ENCODE results near the gene NSRP1. TPM values are rescaled to one million over a fixed set of nuclear protein-coding genes. Genes with fewer than 3 reads are reported as not detected.

The NSRP1 gene
- total RNA-seq, 4 donors from 2014 or later = 16.2 to 60.2 (median 42.7) TPM

DNA sequence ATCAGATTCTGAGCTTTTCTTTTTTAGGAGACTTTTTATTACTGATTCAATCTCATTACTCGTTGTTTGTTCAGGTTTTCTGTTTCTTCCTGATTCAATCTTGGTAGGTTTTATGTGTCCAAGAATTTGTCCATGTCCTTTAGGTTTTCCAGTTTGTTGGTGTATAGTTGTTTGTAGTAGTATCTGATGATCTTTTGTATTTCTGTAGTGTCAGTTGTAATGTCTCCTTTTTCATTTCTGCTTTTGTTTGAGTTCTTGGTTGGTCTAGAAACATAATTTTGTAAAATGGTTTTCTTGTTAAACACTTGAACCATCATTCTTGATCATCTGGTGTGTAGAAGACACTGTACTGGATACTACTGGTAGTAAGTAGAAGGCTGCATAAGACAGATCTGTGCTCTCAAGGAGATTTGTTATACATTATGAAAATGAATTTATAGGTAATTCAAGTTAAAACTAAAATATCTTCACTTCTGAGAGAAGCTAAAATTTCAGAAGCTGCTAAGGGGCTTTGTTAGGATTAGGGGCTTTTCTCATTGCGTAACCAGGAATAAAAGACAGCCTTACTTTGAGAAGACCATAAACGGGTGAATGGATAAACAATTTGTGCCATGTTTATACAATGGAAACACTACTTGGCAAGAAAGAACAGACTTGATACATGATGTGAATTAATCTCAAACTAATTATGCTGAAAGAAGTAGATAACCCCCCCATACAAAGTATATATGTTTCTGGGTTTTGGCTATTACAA is 44.0 kb downstream of the NSRP1 start:
- TF ChIP-seq POLR2A (IDR thresholded peaks at IDR 0.05) (no peak), POLR2AphosphoS5 (IDR thresholded peaks at IDR 0.05) (no peak), EP300 (IDR thresholded peaks at IDR 0.05; ENCODE audit: low read depth) (no peak)
- TF ChIP-seq, protein P1, sequence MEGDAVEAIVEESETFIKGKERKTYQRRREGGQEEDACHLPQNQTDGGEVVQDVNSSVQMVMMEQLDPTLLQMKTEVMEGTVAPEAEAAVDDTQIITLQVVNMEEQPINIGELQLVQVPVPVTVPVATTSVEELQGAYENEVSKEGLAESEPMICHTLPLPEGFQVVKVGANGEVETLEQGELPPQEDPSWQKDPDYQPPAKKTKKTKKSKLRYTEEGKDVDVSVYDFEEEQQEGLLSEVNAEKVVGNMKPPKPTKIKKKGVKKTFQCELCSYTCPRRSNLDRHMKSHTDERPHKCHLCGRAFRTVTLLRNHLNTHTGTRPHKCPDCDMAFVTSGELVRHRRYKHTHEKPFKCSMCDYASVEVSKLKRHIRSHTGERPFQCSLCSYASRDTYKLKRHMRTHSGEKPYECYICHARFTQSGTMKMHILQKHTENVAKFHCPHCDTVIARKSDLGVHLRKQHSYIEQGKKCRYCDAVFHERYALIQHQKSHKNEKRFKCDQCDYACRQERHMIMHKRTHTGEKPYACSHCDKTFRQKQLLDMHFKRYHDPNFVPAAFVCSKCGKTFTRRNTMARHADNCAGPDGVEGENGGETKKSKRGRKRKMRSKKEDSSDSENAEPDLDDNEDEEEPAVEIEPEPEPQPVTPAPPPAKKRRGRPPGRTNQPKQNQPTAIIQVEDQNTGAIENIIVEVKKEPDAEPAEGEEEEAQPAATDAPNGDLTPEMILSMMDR (IDR thresholded peaks at IDR 0.05) = no peak
- H3K27me3 ChIP-seq = no peaks in the 10 kb centered on the region
- no peak overlapping the region for H3K4me3 ChIP-seq
- DNase-seq = no peak
- H3K36me3 ChIP-seq = peaks cover 0 to 7% (median 0%) of the 10 kb centered on the region in 4 donors
- peaks cover 0 to 9% (median 0%) of the 10 kb centered on the region in 4 donors for H3K4me1 ChIP-seq
- H3K9me3 ChIP-seq = no peaks in the 10 kb centered on the region
- WGBS, 2 donors (ENCODE audit: low coverage in 1 of 2) = 73 to 86% methylated on average over 3 of the region's 3 CpGs
- intact Hi-C loops (cut with DNase I; ENCODE audit: low total_unique reads) = no loop called here
- H3K27ac ChIP-seq = no peak overlapping the region
- in situ Hi-C loops (cut with MboI; ENCODE audit: low pct_ligation_motif_present in 1 of 4, low pct_unique_long_range_greater_than_20kb in 1 of 4, low sequenced_read_pairs in 3 of 4) = no loop called here

GRCh38 chr17:30161601-30162000 is 45.0 kb downstream of the NSRP1 start:
- H3K4me1 ChIP-seq = peaks cover 0 to 9% (median 0%) of the 10 kb centered on the region in 4 donors
- in situ Hi-C loops (cut with MboI; ENCODE audit: low pct_ligation_motif_present in 1 of 4, low pct_unique_long_range_greater_than_20kb in 1 of 4, low sequenced_read_pairs in 3 of 4) (no loop called here), intact Hi-C loops (cut with DNase I; ENCODE audit: low total_unique reads) (no loop called here)
- no peaks in the 10 kb centered on the region for H3K27me3 ChIP-seq
- TF ChIP-seq, protein P1 (IDR thresholded peaks at IDR 0.05) = no peak
- TF ChIP-seq POLR2A (IDR thresholded peaks at IDR 0.05) = no peak
- TF ChIP-seq EP300 (IDR thresholded peaks at IDR 0.05; ENCODE audit: low read depth) = no peak
- TF ChIP-seq POLR2AphosphoS5 (IDR thresholded peaks at IDR 0.05) = no peak
- H3K4me3 ChIP-seq = no peak overlapping the region
- peaks cover 0 to 7% (median 0%) of the 10 kb centered on the region in 4 donors for H3K36me3 ChIP-seq
- H3K27ac ChIP-seq = no peak overlapping the region
- no peak for DNase-seq
- H3K9me3 ChIP-seq = no peaks in the 10 kb centered on the region

GRCh38 chr17:30164531-30164930 is 47.9 kb downstream of the NSRP1 start:
- intact Hi-C loops (cut with DNase I; ENCODE audit: low total_unique reads) (no loop called here), in situ Hi-C loops (cut with MboI; ENCODE audit: low pct_ligation_motif_present in 1 of 4, low pct_unique_long_range_greater_than_20kb in 1 of 4, low sequenced_read_pairs in 3 of 4) (no loop called here)
- no peak for DNase-seq
- Histone ChIP-seq H3K27me3 (no peaks in the 10 kb centered on the region), H3K4me3 (no peak overlapping the region), H3K4me1 (peaks cover 0 to 11% (median 0%) of the 10 kb centered on the region in 4 donors), H3K36me3 (no peaks in the 10 kb centered on the region), H3K9me3 (no peaks in the 10 kb centered on the region), H3K27ac (no peak overlapping the region)
- 97 to 100% methylated on average over 4 of the region's 4 CpGs for WGBS, 2 donors (ENCODE audit: low coverage in 1 of 2)
- TF ChIP-seq EP300 (IDR thresholded peaks at IDR 0.05; ENCODE audit: low read depth) (no peak), POLR2AphosphoS5 (IDR thresholded peaks at IDR 0.05) (no peak), POLR2A (IDR thresholded peaks at IDR 0.05) (no peak)
- TF ChIP-seq, protein P1 (IDR thresholded peaks at IDR 0.05) = no peak

DNA sequence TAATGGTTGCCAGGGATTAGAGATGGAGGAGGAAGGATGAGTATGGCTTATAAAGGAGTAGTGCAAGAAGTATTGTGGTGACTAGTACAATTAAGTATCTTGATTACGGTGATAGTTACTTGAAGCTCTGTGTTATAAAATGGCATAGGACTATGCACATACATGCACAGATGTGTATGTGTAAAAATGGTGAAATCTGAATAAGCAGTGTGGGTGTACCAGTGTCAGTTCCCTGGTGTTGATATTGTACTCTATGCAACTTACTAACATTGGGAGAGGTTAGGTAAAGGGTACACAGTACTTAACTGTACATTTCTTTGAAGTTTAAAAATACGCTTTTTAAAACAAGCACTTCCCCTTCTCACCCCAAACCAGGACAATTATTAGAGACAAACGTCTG is 48.5 kb downstream of the NSRP1 start:
- Histone ChIP-seq H3K9me3 (no peaks in the 10 kb centered on the region), H3K27me3 (no peaks in the 10 kb centered on the region), H3K36me3 (no peaks in the 10 kb centered on the region), H3K4me1 (peaks cover 0 to 17% (median 0%) of the 10 kb centered on the region in 4 donors), H3K27ac (no peak overlapping the region), H3K4me3 (no peak overlapping the region)
- DNase-seq = no peak
- in situ Hi-C loops (cut with MboI; ENCODE audit: low pct_ligation_motif_present in 1 of 4, low pct_unique_long_range_greater_than_20kb in 1 of 4, low sequenced_read_pairs in 3 of 4) = no loop called here
- intact Hi-C loops (cut with DNase I; ENCODE audit: low total_unique reads) = no loop called here
- TF ChIP-seq POLR2AphosphoS5 (IDR thresholded peaks at IDR 0.05) = no peak
- TF ChIP-seq POLR2A (IDR thresholded peaks at IDR 0.05) = no peak
- no peak for TF ChIP-seq EP300 (IDR thresholded peaks at IDR 0.05; ENCODE audit: low read depth)
- TF ChIP-seq, protein P1 (IDR thresholded peaks at IDR 0.05) = no peak
- WGBS, 2 donors (ENCODE audit: low coverage in 1 of 2) = 79 to 96% methylated on average over 3 of the region's 3 CpGs
